Bone marrow (tissue), 2 donors: ENCODE results near the gene SLC25A12.
A peak's percentile ranks its signal among the peaks of the same experiment; 100 is the strongest.
"Not testable (repeated sequence)": the region's sequence is repeated elsewhere in the genome, so short reads cannot be mapped to it uniquely, and the experiment has no call there.

Source experiments
- DNase-seq, 2 donors: peaks; one replicate each; lab custom pipeline; 2025; lab: John Stamatoyannopoulos, UW

The SLC25A12 gene

DNA sequence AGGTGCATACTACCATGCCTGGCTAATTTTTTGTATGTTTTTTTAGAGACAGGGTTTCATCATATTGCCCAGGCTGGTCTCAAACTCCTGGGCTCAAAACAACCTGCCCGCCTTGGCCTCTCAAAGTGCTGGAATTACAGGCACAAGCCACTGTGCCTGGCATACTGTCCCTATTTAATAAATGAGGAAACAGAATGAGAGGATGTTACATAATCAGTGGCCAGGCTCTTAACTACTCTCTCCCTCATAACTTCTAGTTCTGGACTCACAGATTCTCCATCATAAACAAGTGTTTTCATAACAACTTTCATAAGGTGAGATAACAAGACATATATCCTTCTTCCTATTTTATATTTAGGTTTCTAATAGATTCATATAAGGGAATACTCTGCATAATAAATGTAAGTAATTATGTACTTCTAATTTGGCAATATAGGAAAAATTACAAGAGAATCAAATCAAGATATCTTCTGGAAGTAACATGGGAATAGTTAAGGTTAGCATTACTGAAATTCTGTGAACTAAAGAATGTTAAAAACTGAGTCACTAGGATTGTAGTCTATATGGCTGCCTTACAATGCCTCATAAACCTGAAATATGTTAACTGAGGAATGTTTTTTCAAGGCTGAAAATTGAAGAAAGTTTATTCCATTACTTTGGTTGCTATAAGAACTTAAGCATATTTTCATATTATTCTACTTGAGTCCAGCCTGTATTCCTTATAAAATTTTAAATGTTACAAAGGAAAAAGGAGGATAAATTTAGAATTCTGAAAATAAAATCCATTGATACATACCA is 71.3 kb downstream of the SLC25A12 start:
- DNase-seq, result no peak

DNA sequence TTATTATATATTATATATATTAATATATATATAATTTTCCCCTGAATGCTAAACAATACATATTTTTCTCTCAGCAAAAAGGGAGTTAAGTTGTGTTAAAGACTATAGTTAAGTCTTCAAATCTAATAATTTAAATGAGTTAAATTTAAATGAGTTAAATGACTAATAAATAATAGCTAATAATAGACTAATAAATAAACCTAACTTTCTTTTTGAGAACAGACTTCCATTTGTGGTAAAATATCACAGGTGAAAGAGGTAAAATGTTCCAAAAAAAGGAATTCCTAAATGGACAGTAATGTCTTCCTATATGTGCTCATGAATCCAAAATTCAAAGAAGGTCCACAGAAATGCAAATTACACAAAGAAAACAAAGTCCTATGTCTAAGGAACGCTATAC is 74.6 kb downstream of the SLC25A12 start:
- DNase-seq, result no peak

DNA sequence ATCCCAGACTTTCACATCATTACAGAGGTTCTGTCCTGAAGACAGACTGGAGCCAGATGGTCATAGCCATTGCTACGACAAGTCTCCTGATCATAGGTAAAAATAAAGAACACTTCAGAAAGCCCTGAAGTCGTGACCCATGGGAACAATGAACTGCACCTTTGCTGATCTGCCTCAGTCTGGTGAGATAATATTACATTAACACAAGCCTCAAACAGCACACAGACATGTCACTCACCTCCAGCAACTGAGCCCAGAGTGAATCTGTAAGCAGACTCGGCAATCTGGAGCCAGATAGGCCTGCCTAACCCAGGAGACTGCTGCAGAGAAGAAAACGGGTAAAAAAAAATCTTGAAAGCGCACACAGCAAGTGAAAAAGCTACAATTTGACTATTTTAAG is 79.2 kb downstream of the SLC25A12 start:
- no peak for DNase-seq

DNA sequence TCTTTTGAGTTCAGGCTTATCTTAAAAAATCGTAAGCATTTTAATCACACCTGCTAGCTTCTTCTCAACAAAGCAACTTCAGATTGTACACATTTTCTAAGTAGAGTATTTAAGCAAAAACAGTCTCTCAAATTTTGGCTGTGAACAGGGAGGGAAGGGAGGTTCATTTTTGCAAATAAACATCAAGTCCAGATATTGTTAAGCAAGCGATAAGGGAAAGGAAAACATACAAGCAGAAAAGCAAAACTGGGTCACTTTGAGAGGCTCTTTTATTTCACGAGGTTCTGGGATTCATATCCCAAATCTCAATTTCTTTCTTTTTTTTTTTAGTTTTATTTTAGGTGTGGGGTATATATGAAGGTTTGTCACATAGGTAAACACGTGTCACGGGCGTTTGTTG is 79.9 kb downstream of the SLC25A12 start:
- DNase-seq, result no peak

DNA sequence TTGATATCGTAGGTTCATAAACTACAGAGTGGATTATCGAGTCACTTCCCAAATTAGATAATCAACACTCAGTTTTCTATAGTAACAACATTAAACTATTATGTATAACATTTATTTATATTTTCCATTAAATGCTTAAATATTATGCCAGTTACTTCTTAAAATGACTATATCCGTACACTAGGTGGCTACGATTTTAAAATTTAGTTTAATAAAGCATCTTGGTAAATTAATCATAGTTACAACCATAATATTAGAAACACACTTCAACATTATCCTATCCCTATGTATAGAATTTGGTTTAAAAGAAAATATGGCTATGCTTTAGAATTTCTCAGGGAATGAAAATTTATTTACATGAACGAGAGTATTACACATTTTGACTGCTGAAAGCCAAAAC is 80.3 kb downstream of the SLC25A12 start:
- DNase-seq, result no peak

DNA sequence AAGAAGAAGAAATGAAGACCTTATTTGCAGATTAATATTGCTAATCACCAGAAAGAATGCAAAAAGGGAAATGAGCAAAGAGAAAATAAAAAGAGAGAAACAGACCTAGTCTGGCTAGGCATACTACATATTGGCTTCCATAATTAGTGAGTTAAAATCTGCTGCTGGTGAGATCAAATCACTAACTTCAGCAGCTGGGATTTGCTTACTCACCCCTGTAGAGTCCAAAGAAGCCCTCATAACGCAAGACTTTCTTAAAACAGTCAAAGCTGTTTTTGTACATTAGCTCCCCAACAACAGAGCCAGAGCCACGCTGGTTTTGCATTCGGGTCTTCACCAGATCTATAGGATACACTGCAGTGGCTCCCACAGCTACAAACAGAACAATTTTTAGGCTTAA is 80.9 kb downstream of the SLC25A12 start:
- no peak for DNase-seq

DNA sequence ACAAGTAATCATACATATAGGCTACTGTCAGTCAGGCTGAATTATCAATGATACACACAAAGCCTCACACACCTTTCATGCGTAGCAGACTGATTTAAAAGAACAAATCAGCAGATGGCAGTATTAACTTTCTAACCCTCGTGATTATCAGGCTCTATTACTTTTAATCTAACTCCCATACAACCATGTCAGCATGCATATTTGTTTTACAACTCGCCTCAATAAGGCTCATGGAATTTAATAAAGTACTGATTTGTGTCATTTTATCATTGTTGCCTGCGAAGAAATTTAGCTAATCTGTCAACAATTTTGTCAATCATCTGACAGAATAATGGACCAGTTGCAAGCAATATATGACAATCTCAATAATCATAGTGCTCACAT is 82.8 kb downstream of the SLC25A12 start:
- no peak for DNase-seq

DNA sequence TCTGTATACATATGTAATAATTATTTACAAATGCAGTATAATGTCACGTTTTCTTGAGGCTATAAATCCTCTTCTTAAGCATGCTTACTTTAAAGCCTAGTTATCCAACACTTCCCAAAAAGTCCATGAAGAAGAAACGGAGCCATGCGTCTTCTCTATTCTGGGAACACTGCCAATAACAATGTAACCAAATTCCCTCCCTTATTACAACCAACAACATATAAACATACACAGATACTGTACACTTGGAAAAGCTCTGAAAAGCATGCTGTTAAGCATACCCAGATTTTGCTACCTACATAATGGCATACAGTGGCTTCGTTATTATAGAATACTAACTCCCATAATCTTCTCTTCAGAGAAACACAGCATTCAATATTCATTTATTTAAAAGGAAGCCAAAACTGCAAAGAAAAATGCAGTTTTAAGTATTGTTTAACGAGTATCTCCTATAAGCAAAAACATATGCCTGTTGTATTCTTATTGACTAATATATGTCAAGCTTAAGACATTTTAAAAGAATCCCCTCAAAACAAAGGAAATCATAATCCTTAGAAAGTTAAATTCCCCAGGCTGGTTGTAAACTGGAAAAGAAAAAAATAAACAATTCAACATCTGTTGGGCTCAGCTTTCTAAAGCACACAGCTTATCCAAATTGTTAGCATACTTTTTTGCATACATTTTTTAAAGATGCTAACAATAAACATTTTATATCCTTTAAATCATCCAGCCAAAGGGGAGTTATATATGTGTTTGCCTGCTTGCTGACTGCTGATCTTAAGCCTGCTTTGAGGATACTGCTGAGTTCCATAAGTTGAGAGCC is 83.4 kb downstream of the SLC25A12 start:
- DNase-seq, result no peak

DNA sequence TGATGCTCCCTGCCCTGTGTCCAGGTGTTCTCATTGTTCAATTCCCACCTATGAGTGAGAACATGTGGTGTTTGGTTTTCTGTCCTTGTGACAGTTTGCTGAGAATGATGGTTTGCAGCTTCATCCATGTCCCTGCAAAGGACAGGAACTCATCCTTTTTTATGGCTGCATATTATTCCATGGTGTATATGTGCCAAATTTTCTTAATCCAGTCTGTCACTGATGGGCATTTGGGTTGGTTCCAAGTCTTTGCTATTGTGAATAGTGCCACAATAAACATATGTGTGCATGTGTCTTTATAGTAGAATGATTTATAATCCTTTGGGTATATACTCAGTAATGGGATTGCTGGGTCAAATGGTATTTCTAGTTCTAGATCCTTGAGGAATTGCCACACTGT is 85.2 kb downstream of the SLC25A12 start:
- not testable (repeated sequence) for DNase-seq

DNA sequence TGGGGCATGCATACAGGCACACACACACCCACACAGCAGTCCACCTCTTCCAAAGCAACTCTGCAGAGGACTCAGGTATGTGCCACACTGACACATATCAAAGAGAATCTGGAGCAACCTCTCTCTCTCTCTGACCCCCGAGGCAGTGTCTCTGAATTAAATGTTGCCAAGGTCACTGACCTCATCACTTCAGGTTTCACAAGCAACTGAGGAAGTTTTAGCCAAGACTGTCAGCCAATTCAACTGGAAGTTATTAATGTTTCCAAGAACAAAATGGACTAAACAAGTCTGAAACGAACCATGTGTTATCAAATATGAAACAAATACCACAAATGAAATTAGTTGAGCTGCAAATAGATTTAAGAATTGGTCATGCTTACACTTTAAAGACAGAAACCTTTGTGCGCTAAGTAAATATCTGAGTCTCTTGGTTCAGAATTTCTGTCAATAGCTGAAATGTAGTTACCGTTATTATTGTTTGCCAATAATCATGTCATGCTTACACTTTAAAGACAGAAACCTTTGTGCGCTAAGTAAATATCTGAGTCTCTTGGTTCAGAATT is 86.1 kb downstream of the SLC25A12 start:
- DNase-seq, result no peak

GRCh38 chr2:171807119-171807518 is 86.9 kb downstream of the SLC25A12 start:
- no peak for DNase-seq

- no peak for DNase-seq
Measured at GRCh38 chr2:171804456-171804855, 89.6 kb downstream of the SLC25A12 start.

DNA sequence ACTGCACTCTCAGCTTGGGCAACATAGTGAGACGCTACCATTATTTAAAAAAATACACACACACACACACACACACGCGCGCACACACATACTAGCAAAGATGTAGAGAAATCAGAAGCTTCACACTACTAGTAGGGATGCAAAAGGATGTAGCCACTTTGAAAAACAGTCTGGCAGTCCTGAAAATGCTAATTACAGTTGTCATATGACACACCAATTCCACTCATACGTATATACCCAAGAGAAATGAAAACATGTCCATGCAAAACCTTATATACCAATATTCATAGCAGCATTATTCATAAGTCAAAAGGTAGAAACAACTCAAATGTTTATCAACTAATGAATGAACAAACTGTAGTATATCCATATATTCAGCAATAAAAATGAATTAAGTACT is 90.3 kb downstream of the SLC25A12 start:
- DNase-seq, result no peak

DNA sequence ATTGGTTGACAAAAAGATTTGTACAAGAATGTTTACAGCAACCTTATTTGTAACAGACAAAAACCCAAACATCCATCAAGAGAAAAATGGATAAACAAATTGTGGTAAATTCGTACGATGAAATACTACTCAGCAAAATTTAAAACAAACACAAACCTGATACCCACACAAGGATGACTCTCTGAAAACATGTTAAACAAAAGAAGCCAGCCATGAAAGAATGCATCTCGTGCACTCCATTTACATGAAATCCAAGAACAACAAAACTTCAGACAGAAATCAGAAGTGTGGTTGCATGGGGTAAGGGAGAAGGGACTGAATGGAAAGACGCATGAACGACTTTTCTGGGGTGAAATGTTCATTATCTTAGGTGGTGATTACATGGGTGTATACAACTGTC is 93.4 kb downstream of the SLC25A12 start:
- DNase-seq, result no peak

DNA sequence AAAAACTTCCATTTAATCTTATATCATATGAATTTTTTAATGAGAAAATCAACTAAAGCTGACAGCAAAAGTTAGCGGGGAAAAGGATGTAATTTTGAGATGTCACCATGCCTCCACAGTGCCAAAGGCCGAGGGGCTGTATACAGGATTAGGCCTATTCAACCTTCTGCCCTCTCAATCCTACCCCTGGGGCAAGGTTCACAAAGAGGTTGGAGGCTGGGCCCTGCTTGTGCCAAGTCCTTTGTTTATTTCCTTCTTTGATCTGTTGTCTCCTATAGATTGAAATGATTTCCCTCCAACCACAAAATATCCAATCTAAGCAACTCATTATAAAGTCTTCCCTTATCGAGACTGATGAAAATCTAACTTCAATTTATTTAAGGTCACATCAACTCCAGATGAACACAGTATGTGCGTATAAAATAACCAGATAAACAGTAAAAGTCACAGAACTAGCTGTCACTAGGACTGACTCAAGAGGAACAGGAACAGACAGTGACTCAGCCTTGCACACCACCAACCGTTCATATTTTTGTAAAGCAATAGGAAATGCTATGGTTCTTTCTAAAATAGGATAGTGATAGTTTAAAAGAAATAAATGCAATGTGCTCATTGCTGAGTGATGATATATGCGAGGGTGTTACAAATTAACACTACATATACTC is 95.8 kb downstream of the SLC25A12 start:
- peak in 1 of 2 donors; percentile 89 for DNase-seq

GRCh38 chr2:171794918-171795317 is 99.1 kb downstream of the SLC25A12 start:
- no peak for DNase-seq

GRCh38 chr2:171793691-171794678 is 100.1 kb downstream of the SLC25A12 start:
- peak in 1 of 2 donors; percentile 7 for DNase-seq

DNA sequence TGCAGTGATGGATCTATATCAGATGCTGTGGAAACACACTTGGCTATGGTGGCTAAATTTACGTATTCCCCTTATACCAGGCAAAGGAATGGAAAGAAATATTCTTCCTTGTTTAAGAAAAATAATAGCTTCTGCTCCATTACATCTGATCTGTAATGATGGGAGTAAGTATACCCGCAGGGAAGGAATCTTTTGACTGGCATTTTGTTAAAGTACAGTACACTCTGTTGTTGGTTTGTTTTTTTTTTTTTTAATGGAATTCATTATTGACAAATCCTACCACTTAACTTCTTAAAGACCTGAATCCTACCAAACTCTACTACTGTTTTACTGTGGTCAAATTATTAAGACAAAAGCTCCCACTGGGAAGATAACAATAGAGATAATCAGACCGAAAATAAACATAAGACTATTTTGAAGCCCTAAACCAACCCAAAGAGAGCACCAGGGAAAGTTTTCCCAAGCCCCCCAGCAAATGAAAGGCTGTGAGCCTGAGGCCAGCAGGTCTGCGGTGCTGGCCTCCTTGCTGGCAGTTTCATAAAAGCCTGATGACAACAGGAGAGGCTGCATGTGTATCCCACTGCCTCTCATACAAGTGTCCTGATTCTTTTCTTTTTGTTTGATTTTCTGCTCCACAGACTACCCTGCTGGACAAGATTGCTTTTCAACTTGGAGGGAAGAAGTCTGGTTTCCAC is 101.0 kb downstream of the SLC25A12 start:
- no peak for DNase-seq

- DNase-seq, result no peak
Measured at GRCh38 chr2:171792157-171792556, 101.9 kb downstream of the SLC25A12 start.

- DNase-seq, result no peak
Measured at GRCh38 chr2:171791361-171791760, 102.7 kb downstream of the SLC25A12 start.

DNA sequence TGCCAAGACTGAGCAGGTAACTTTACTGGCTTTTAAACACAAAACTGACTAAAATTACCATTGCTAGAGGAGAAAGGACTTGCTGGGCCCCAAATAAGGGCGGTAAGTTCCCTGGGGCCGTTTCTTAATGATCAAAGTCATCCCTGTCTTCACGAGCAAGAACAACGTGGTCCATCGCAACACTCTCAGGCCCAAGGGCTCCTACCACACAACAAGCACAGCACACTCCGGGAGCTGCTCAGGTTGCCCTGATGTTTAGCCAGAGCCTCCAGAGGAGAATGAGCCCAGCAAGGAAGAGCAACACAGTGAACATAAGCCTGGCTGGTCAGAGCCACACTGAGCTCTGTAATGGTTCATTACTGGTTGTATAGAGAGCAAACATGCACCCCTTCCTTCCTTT is 104.1 kb downstream of the SLC25A12 start:
- DNase-seq, result no peak
